Measurements from ENCODE around the gene SMIM43. TPM values are rescaled to one million over a fixed set of nuclear protein-coding genes. Genes with fewer than 3 reads are reported as not detected.
A peak's percentile ranks its signal among the peaks of the same experiment; 100 is the strongest.

SMIM43 gene
- total RNA-seq, 1 experiment from 2014 or later = 1.2 TPM

DNA sequence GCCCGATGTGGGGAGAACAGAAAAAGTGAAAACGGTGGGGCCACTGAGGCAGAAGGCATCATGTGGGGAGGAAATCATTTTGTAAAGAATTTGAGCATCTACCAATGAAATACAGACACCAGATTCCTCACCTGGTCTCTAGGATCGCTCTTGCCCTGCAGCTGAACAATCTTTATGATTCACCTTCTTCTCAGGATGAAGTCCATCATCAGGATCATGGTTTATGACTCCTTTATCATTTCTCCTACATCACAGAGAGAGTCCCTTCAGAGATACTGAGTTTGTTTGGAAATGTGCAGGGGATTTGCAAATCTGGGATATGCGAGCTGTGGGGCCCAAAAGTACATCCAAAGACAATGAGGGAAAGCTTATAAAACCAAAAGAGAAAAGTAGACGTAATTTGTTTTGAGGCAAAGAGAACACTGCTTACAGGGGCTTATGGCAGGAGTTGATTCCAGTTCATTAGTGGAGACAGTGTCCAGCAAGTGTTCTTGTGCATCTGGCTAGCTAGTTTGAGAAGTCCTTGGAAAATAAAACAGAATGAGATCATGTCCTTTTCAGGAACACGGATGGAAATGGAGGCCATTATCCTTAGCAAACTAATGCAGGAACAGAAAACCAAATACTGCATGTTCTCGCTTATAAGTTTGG is 52.8 kb downstream of the SMIM43 start:
- no peak overlapping the region for H3K56ac ChIP-seq (ENCODE audit: insufficient read length, low read depth, low read length)
- no peak overlapping the region for H3T11ph ChIP-seq (ENCODE audit: low read length)
- H4K20me1 ChIP-seq (ENCODE audit: control insufficient read depth, insufficient read depth, insufficient read length) = no peaks in the 10 kb centered on the region
- peaks cover 6% of the 10 kb centered on the region; the same call in 1 of the 2 replicates for H3K4me1 ChIP-seq (ENCODE audit: insufficient read depth, low read length)
- no peak overlapping the region for H3K18ac ChIP-seq (ENCODE audit: insufficient read length, low read depth, low read length)
- no peak overlapping the region for H3K23ac ChIP-seq (ENCODE audit: insufficient read length, low read depth, low read length)
- H3K27ac ChIP-seq (ENCODE audit: insufficient read length, low read depth, low read length) = peak overlapping the region; percentile 65
- no CpG with 5 or more reads among the region's 7 CpGs for whole genome bisulfite sequencing (ENCODE audit: extremely low coverage, insufficient read length, low lambda C conversion rate)
- TF ChIP-seq CTCF (conservative IDR thresholded peaks at IDR 0.05) = no peak
- peak overlapping the region; percentile 44 to 69 for H3K4me3 Mint-ChIP-seq
- no peak overlapping the region for H4K8ac ChIP-seq (replicated peaks; ENCODE audit: insufficient read length, low read depth, low read length)
- H3K27me3 Mint-ChIP-seq (ENCODE audit: low read depth) = peaks cover 2% of the 10 kb centered on the region
- no peaks in the 10 kb centered on the region for H3K23me2 ChIP-seq (ENCODE audit: insufficient read length, low read depth, low read length, poor library complexity, severe bottlenecking)
- H3K4me1 Mint-ChIP-seq = peaks cover 19 to 27% of the 10 kb centered on the region in 2 experiments
- H2BK120ac ChIP-seq (ENCODE audit: low read depth, low read length, poor library complexity, severe bottlenecking) = no peak overlapping the region
- no peaks in the 10 kb centered on the region for H3K79me1 ChIP-seq (ENCODE audit: insufficient read depth, low read depth, low read length, poor library complexity, severe bottlenecking)
- H3K9me3 ChIP-seq (ENCODE audit: control insufficient read depth, low read depth, low read length) = no peaks in the 10 kb centered on the region
- no peak overlapping the region for H2BK12ac ChIP-seq (ENCODE audit: insufficient read length, low read depth, low read length)
- peak overlapping the region; percentile 25 for H3K4me2 ChIP-seq (ENCODE audit: insufficient read depth, insufficient read length, low read length)
- H2BK20ac ChIP-seq (ENCODE audit: low read depth, low read length, poor library complexity, severe bottlenecking) = no peak overlapping the region
- no peak overlapping the region for H2AK5ac ChIP-seq (ENCODE audit: insufficient read length, low read length)
- no peaks in the 10 kb centered on the region for H3K36me3 Mint-ChIP-seq (ENCODE audit: insufficient read depth in 1 of 3, low read depth in 3 of 3)
- H3K4ac ChIP-seq (ENCODE audit: low read depth, low read length) = no peak overlapping the region
- no peak overlapping the region for H3K9ac ChIP-seq (ENCODE audit: extremely low read depth, insufficient read length, low read length)
- no peak overlapping the region for H3K14ac ChIP-seq (ENCODE audit: insufficient read depth, low read length)
- H4K5ac ChIP-seq (ENCODE audit: insufficient read length, low read depth, low read length) = no peak overlapping the region
- H2AFZ ChIP-seq (ENCODE audit: low read length) = no peak overlapping the region
- H3K79me2 ChIP-seq (ENCODE audit: insufficient read depth, low read length) = no peaks in the 10 kb centered on the region
- H4K91ac ChIP-seq (ENCODE audit: insufficient read length, low read depth, low read length) = no peak overlapping the region
- H3K9me3 Mint-ChIP-seq = no peaks in the 10 kb centered on the region
- no peak for DNase-seq
- H3K27me3 ChIP-seq (ENCODE audit: insufficient read depth, low read length) = no peaks in the 10 kb centered on the region
- H3K27ac Mint-ChIP-seq = peak overlapping the region; percentile 66 to 94 (median 93); a peak in 6 of 7 replicates
- no peak overlapping the region for H2BK5ac ChIP-seq (ENCODE audit: insufficient read length, low read length)
- no peak overlapping the region for H2BK15ac ChIP-seq (ENCODE audit: low read depth, low read length)

All from H9 (cell line).